Tibial nerve (tissue), 4 donors: ENCODE results near the gene BATF. TPM values are rescaled to one million over a fixed set of nuclear protein-coding genes. Genes with fewer than 3 reads are reported as not detected.
"Not testable (repeated sequence)": the region's sequence is repeated elsewhere in the genome, so short reads cannot be mapped to it uniquely, and the experiment has no call there.

Source experiments
- DNase-seq, 2 donors: peaks; one replicate each; pipeline ENCODE4 v3.0.0-alpha.2; 2019; ENCODE audit warnings: low spot score in 2 of 2
- H3K27ac ChIP-seq, 4 donors: fragments of 200-600 bp; sonication (generic) in 3 of 4; one replicate each; pipeline ENCODE4 v1.5.1; 2017 to 2019; ENCODE audit warnings: mild to moderate bottlenecking in 1 of 4
- H3K27me3 ChIP-seq, 2 donors: fragments of 200-600 bp; sonication (generic) in 1 of 2; one replicate each; pipeline versions ENCODE4 v1.5.1 to v1.6.0; 2017 to 2019
- H3K36me3 ChIP-seq, 3 donors: fragments of 200-600 bp; sonication (generic); one replicate each; pipeline ENCODE4 v1.5.1; 2018 to 2019
- H3K4me1 ChIP-seq, 4 donors: fragments of 200-600 bp; sonication (generic) in 3 of 4; one replicate each; pipeline ENCODE4 v1.5.1; 2017 to 2019
- H3K4me3 ChIP-seq, 4 donors: fragments of 200-600 bp; sonication (generic) in 3 of 4; one replicate each; pipeline ENCODE4 v1.5.1; 2017 to 2019; ENCODE audit warnings: mild to moderate bottlenecking in 1 of 4, moderate library complexity in 1 of 4
- H3K9me3 ChIP-seq, 4 donors: fragments of 200-600 bp; sonication (generic) in 3 of 4; one replicate each; pipeline ENCODE4 v1.5.1; 2017 to 2019
- EP300 ChIP-seq, 2 donors: sonication (generic); formaldehyde crosslinking; IDR thresholded peaks; one replicate each; pipeline ENCODE4 v1.6.1; 2017; ENCODE audit warnings: antibody characterized with exemption in 2 of 2, mild to moderate bottlenecking in 1 of 2
- POLR2A ChIP-seq, 2 donors: fragments of 450-650 bp; IDR thresholded peaks; one replicate each; pipeline ENCODE4 v1.6.1; 2017; ENCODE audit warnings: antibody characterized with exemption in 2 of 2, mild to moderate bottlenecking in 2 of 2, moderate library complexity in 2 of 2
- WGBS, 2 donors: methylation state at CpG; one replicate each; pipeline ENCODE4 v1.1.5; 2018; 5-methylcytosine and 5-hydroxymethylcytosine counted together
- total RNA-seq, 4 donors: library from RNA; depleted of rRNA; stranded (reverse); fragments of >200 nt; gene quantifications; one replicate each; pipeline ENCODE4 v1.1.0, GENCODE V29; 2016
- TF ChIP-seq, protein P1 (sequence below), 5 experiments: fragments of 200-600 bp in 3 of 5; fragments of 450-650 bp in 2 of 5; sonication (generic) in 3 of 5; IDR thresholded peaks; one replicate each; pipeline ENCODE4 v1.5.1; 2016 to 2019; ENCODE audit warnings: antibody characterized with exemption in 5 of 5, mild to moderate bottlenecking in 3 of 5, moderate library complexity in 2 of 5

The BATF gene
- 10 to 100 TPM in 1 of 4 donors, 1 to 10 TPM in 2, not detected in 1; 3.8 to 11.1 (median 6.3) TPM for total RNA-seq

- H3K27ac ChIP-seq = peak within 1 kb of the TSS in 1 of 4 donors; percentile 70
Observed at GRCh38 chr14:75522224-75522982, at the start of gene BATF. Gene BATF, plus strand, starts transcription at chr14:75522469. Its CDS starts 214 bp downstream, at chr14:75522683.

DNA sequence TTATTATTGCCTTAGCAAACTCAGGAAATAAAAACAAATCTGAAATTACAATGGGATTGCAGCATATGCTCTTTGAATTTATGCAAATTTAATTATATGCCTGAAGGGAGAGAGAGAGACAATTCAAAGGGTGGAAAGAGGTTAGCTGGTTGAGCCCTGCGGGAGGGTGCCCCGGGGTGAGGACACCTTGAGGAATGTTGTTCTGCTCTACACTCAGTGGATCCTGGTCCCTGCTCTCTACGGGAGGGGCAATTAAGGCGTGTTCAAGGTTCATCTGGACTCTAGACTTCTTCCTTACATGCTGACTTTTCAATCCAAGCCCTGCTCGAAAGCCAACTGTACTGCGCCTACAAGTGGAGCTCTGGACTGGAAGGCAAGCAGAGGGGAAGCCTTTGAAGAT, 48.1 kb upstream of the BATF start:
- not testable (repeated sequence) for DNase-seq, H3K27me3 ChIP-seq, H3K27ac ChIP-seq, H3K9me3 ChIP-seq, H3K4me3 ChIP-seq
- peaks cover 0 to 11% (median 0%) of the 10 kb centered on the region in 4 donors for H3K4me1 ChIP-seq
- 75 to 76% methylated on average over 6 of the region's 6 CpGs for WGBS, 2 donors
- H3K36me3 ChIP-seq = peaks cover 4 to 79% (median 11%) of the 10 kb centered on the region in 3 donors

More at GRCh38 chr14:75522224-75522982, at the start of gene BATF:
- Histone ChIP-seq H3K36me3 (no peaks in the 10 kb centered on the region), H3K9me3 (no peaks in the 10 kb centered on the region), H3K4me1 (peaks cover 0 to 9% (median 3%) of the 10 kb centered on the region in 4 donors), H3K27me3 (no peaks in the 10 kb centered on the region), H3K4me3 (peak within 1 kb of the TSS in 2 of 4 donors; percentile 37 to 49)
- TF ChIP-seq POLR2A (IDR thresholded peaks at IDR 0.05) (no peak), EP300 (IDR thresholded peaks at IDR 0.05) (no peak)
- TF ChIP-seq, protein P1, sequence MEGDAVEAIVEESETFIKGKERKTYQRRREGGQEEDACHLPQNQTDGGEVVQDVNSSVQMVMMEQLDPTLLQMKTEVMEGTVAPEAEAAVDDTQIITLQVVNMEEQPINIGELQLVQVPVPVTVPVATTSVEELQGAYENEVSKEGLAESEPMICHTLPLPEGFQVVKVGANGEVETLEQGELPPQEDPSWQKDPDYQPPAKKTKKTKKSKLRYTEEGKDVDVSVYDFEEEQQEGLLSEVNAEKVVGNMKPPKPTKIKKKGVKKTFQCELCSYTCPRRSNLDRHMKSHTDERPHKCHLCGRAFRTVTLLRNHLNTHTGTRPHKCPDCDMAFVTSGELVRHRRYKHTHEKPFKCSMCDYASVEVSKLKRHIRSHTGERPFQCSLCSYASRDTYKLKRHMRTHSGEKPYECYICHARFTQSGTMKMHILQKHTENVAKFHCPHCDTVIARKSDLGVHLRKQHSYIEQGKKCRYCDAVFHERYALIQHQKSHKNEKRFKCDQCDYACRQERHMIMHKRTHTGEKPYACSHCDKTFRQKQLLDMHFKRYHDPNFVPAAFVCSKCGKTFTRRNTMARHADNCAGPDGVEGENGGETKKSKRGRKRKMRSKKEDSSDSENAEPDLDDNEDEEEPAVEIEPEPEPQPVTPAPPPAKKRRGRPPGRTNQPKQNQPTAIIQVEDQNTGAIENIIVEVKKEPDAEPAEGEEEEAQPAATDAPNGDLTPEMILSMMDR (IDR thresholded peaks at IDR 0.05) = no peak
- 64 to 72% methylated on average over 13 of the region's 13 CpGs for WGBS, 2 donors
- DNase-seq = peak in 1 of 2 donors; percentile 41

- H3K4me3 ChIP-seq = no peak overlapping the region
- H3K27ac ChIP-seq = no peak overlapping the region
- DNase-seq = no peak
- 70 to 76% methylated on average over 11 of the region's 11 CpGs for WGBS, 2 donors
- H3K9me3 ChIP-seq = no peaks in the 10 kb centered on the region
- peaks cover 0 to 3% (median 0%) of the 10 kb centered on the region in 4 donors for H3K4me1 ChIP-seq
- H3K36me3 ChIP-seq = peaks cover 0 to 56% (median 6%) of the 10 kb centered on the region in 3 donors
- no peak for TF ChIP-seq POLR2A (IDR thresholded peaks at IDR 0.05)
- TF ChIP-seq, protein P1 (IDR thresholded peaks at IDR 0.05) = peak in 1 of 5 experiments; percentile 12
- no peak for TF ChIP-seq EP300 (IDR thresholded peaks at IDR 0.05)
- no peaks in the 10 kb centered on the region for H3K27me3 ChIP-seq
Observed at GRCh38 chr14:75476274-75476995, 45.8 kb upstream of the BATF start.

- H3K4me1 ChIP-seq = peaks cover 0 to 3% (median 0%) of the 10 kb centered on the region in 4 donors
- no peak for DNase-seq
- whole genome bisulfite sequencing, 2 donors = 87 to 90% methylated on average over 5 of the region's 5 CpGs
- H3K4me3 ChIP-seq = no peak overlapping the region
- no peaks in the 10 kb centered on the region for H3K9me3 ChIP-seq
- H3K27me3 ChIP-seq = no peaks in the 10 kb centered on the region
- H3K27ac ChIP-seq = no peak overlapping the region
- H3K36me3 ChIP-seq = peaks cover 0 to 42% (median 0%) of the 10 kb centered on the region in 3 donors
- TF ChIP-seq, protein P1 (IDR thresholded peaks at IDR 0.05) = no peak
- TF ChIP-seq POLR2A (IDR thresholded peaks at IDR 0.05) (no peak), EP300 (IDR thresholded peaks at IDR 0.05) (no peak)
Observed at GRCh38 chr14:75477881-75478280, 44.4 kb upstream of the BATF start.

DNA sequence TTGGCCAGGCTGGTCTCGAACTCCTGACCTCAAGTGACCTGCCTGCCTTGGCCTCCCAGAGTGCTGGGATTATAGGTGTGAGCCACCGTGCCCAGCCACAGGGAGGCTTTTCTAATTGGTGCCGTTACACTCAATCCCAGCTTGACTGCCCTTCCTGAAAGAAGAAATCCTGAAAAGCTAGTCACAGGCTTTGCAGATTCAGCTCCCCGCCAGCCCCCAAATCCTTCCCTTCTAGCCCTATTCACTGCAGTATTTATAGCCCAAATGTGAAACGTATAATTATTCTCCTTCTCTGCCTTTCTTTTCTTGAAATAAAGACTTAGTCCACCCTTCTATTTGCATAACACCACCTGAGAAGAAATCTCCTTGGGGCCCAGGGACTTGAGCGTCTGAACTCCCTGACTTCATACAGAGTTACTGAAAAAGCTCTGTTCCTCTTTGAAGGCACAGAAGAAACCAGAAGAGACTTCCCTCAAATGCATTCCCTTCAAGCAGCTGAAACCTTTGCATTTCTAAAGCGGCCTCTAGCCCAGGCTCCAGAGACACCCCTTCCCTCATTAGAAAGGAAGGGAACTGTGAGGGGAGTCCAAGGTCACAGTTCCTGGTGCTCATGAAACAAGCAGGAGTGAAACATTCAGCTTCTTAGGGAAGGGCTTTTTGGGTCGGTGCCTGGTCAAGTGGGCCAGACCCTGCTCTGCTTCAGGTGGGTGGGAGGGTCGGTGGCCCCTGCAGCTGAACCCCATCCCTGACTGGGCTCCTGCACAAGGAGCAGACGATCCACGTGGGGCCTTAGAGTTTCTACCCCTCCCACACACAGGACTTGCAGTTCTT, 42.3 kb upstream of the BATF start:
- no peak for DNase-seq
- H3K4me3 ChIP-seq = no peak overlapping the region
- TF ChIP-seq, protein P1 (IDR thresholded peaks at IDR 0.05) = no peak
- TF ChIP-seq EP300 (IDR thresholded peaks at IDR 0.05) (no peak), POLR2A (IDR thresholded peaks at IDR 0.05) (no peak)
- H3K4me1 ChIP-seq = peaks cover 0 to 3% (median 0%) of the 10 kb centered on the region in 4 donors
- WGBS, 2 donors = 30 to 41% methylated on average over 11 of the region's 11 CpGs
- H3K27ac ChIP-seq = no peak overlapping the region
- H3K27me3 ChIP-seq = no peaks in the 10 kb centered on the region
- H3K36me3 ChIP-seq = peaks cover 0 to 22% (median 0%) of the 10 kb centered on the region in 3 donors
- H3K9me3 ChIP-seq = no peaks in the 10 kb centered on the region
